ENCODE data around the gene FSTL5.

FSTL5 gene

DNA sequence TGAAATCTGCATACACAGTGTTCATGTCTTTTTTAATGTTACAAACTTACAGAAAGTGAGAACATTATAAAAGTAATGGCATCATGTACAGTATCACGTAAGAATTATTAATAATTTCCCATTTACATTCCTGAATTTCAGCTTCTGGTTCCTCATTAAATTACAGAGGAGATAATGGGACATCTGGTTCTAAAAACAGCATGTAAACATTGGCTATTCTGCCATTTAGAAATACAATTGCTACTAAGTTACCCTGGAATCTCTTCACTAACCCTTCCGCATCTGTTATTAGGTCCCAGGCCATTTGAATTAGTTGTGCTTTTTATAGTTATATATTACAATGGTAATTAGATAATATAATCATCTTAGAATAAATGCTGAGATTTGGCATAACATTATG lies 505.1 kb downstream of the FSTL5 start:
- CTCF ChIA-PET: no interaction called here
- TF ChIP-seq, protein P1, sequence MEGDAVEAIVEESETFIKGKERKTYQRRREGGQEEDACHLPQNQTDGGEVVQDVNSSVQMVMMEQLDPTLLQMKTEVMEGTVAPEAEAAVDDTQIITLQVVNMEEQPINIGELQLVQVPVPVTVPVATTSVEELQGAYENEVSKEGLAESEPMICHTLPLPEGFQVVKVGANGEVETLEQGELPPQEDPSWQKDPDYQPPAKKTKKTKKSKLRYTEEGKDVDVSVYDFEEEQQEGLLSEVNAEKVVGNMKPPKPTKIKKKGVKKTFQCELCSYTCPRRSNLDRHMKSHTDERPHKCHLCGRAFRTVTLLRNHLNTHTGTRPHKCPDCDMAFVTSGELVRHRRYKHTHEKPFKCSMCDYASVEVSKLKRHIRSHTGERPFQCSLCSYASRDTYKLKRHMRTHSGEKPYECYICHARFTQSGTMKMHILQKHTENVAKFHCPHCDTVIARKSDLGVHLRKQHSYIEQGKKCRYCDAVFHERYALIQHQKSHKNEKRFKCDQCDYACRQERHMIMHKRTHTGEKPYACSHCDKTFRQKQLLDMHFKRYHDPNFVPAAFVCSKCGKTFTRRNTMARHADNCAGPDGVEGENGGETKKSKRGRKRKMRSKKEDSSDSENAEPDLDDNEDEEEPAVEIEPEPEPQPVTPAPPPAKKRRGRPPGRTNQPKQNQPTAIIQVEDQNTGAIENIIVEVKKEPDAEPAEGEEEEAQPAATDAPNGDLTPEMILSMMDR (conservative IDR thresholded peaks at IDR 0.05; ENCODE audit: low read depth): no peak
- DNase-seq (ENCODE audit: low spot score): no peak
- no peak overlapping the region for H3K27ac ChIP-seq
- POLR2A ChIA-PET (ENCODE audit: low non-redundant PET): no interaction called here

DNA sequence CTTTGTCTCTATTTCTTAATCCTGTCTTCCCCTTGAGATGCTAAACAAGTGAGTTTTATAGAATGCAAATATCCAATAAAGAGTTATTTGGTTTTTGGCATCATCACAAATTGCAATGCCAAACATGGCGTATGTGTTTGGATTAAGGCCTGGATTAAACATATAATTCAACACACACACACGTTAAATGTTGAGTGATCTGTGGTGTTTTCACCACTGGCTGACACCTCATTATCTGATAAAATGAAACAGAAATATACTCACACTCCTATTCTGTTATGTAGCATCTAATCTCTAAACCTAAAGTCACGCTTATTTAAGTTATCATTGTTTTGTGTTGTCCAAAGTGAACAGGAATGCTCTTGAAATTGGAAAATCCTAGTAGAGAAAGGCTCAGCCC lies 506.2 kb downstream of the FSTL5 start:
- ChIA-PET CTCF (no interaction called here), POLR2A (ENCODE audit: low non-redundant PET) (no interaction called here)
- H3K27ac ChIP-seq: no peak overlapping the region
- TF ChIP-seq, protein P1 (conservative IDR thresholded peaks at IDR 0.05; ENCODE audit: low read depth): no peak
- DNase-seq (ENCODE audit: low spot score): no peak

DNA sequence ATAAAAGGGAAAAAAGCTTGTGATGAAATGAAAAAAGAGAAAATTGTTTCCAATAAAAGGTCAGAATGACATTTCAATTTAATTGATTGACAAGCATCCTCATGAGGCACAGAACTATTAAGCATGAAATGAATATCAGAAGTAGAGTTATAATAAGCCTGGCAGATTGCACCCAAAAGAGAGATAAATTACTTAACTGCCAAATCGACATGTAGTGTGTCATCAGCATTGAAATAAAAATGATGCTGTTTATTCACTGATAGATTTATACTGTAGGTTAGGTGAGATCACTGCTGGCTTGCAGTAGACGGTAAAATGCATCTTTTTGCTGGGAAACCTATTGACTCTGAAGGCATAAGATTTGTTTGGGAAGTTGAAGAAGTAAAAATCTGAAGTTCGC lies 507.2 kb downstream of the FSTL5 start:
- no peak overlapping the region for H3K27ac ChIP-seq
- TF ChIP-seq, protein P1 (conservative IDR thresholded peaks at IDR 0.05; ENCODE audit: low read depth): no peak
- ChIA-PET CTCF (interaction anchor here (0.7 kb wide), 1 partner anchor 486 kb away, joined by 3 read pairs; no protein-coding TSS in a partner anchor), POLR2A (ENCODE audit: low non-redundant PET) (no interaction called here)
- DNase-seq (ENCODE audit: low spot score): no peak

DNA sequence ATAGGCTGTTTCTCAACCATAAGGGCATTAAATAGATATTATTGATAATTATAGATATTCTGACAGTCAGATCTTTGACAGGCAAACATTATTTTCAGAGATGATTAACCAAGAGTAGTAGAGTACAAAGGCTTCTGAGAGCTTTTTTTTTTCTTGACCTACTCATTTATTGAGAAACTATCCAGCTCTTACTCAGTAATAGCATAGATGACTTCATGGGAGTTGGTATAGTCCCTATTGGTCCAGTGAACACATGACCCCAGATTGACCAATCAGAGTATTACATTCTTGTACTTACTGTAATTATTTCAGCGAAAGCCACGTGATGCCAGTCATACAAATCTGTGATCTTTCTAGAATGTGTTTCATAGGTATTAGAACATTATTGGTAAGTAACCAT lies 508.7 kb downstream of the FSTL5 start:
- POLR2A ChIA-PET (ENCODE audit: low non-redundant PET): no interaction called here
- TF ChIP-seq, protein P1 (conservative IDR thresholded peaks at IDR 0.05; ENCODE audit: low read depth): no peak
- DNase-seq (ENCODE audit: low spot score): no peak
- H3K27ac ChIP-seq: no peak overlapping the region
- CTCF ChIA-PET: no interaction called here

DNA sequence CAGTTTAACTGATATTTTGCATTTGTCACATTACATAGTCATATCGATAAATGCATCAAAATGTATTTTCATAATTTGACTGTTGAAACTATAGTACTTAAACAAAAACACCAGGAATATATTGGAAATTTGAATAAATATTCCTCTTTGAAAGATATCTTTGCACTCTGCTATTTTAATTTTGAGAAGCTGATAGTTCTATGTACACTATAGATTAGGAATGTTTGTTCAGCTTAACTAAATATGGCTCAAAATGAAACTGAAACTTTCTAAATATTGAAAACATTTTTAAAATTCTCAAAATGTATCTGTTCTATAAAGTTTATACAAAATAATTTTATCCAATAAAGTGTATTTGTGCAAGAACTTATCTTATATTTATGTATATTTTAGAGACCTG lies 510.1 kb downstream of the FSTL5 start:
- POLR2A ChIA-PET (ENCODE audit: low non-redundant PET): no interaction called here
- no peak overlapping the region for H3K27ac ChIP-seq
- DNase-seq (ENCODE audit: low spot score): no peak
- TF ChIP-seq, protein P1 (conservative IDR thresholded peaks at IDR 0.05; ENCODE audit: low read depth): no peak
- CTCF ChIA-PET: no interaction called here

DNA sequence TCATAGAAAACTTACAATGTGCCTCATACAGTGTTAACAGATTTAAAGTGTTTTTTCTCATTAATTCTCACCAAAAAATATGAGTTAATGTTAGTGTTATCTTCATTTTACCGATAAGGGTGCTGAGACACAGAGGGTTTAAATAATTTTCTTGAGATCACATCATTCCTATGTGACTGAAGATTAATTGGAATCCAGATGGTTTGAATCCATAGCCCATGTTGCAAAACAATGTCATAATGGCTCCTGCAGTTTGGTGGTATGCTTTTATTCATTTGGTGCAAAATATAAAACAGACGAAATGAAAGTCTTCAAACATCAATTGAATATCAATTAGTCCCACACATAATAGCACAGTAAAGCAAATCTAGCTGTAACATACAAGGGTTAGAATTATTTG lies 512.2 kb downstream of the FSTL5 start:
- ChIA-PET CTCF (no interaction called here), POLR2A (ENCODE audit: low non-redundant PET) (no interaction called here)
- TF ChIP-seq, protein P1 (conservative IDR thresholded peaks at IDR 0.05; ENCODE audit: low read depth): no peak
- no peak for DNase-seq (ENCODE audit: low spot score)
- no peak overlapping the region for H3K27ac ChIP-seq

DNA sequence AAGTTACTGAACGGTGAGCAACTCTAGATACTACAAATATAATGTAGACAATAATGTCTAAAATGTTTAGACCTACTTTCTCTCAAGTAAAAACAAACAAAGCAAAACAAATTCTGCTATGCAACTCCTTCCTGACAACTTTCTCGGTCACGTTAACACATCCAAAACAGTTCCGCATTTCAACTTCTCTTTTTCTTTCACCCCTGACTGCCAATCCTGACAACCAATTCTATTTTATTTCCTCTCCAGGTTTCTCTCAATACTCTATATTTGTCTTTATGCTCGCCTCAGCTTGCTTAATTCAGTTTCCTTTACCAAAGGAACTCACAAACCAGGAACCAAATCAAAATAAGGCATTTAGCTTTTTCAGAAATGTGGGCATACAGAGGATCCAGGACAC lies 513.0 kb downstream of the FSTL5 start:
- POLR2A ChIA-PET (ENCODE audit: low non-redundant PET): no interaction called here
- no peak for DNase-seq (ENCODE audit: low spot score)
- CTCF ChIA-PET: interaction anchor here (0.6 kb wide), 1 partner anchor 25 kb away, joined by 4 read pairs; no protein-coding TSS in a partner anchor
- H3K27ac ChIP-seq: no peak overlapping the region
- TF ChIP-seq, protein P1 (conservative IDR thresholded peaks at IDR 0.05; ENCODE audit: low read depth): no peak
